ENCODE measurements around the gene FBXO42. TPM values are rescaled to one million over a fixed set of nuclear protein-coding genes. Genes with fewer than 3 reads are reported as not detected.

FBXO42 gene
- total RNA-seq, 1 donor from 2014 or later = 25.6 TPM

- H3K27ac Mint-ChIP-seq (ENCODE audit: unreplicated experiment) = no peak overlapping the region
- H3K27me3 Mint-ChIP-seq (ENCODE audit: low read depth, unreplicated experiment) = no peaks in the 10 kb centered on the region
- H3K9me3 ChIP-seq (ENCODE audit: insufficient read depth, low read depth, low read length) = no peaks in the 10 kb centered on the region
- no peak overlapping the region for H3K4me2 ChIP-seq (ENCODE audit: low read length)
- H3K36me3 Mint-ChIP-seq (ENCODE audit: low read depth, unreplicated experiment) = no peaks in the 10 kb centered on the region
- H3K36me3 ChIP-seq (ENCODE audit: insufficient read depth, low read length) = no peaks in the 10 kb centered on the region
- DNase-seq (ENCODE audit: low read depth) (no peak), FAIRE-seq (no peak)
- H3K27ac ChIP-seq (ENCODE audit: low read depth, low read length) = no peak overlapping the region
- peaks cover 59% of the 10 kb centered on the region for H4K20me1 ChIP-seq (ENCODE audit: insufficient read depth, low read length)
- no peak overlapping the region for H3K4me3 ChIP-seq (ENCODE audit: insufficient read depth, low read depth, low read length)
- no peak overlapping the region for H3K9ac ChIP-seq (ENCODE audit: low read length)
- TF ChIP-seq CTCF (IDR thresholded peaks at IDR 0.05; ENCODE audit: insufficient read depth, low read depth, low read length) (no peak), EZH2 (IDR thresholded peaks at IDR 0.05; ENCODE audit: insufficient read depth, low read length) (no peak)
- no peaks in the 10 kb centered on the region for H3K27me3 ChIP-seq (ENCODE audit: insufficient read depth, low read length)
- H3K4me1 ChIP-seq (ENCODE audit: insufficient read depth, low read length) = no peaks in the 10 kb centered on the region
- H3K4me1 Mint-ChIP-seq (ENCODE audit: low read depth, unreplicated experiment) = peaks cover 8% of the 10 kb centered on the region
- no peak overlapping the region for H3K4me3 Mint-ChIP-seq (ENCODE audit: unreplicated experiment)
- H3K79me2 ChIP-seq (ENCODE audit: insufficient read depth, low read length) = peaks cover 92% of the 10 kb centered on the region
- H3K9me3 Mint-ChIP-seq (ENCODE audit: unreplicated experiment) = no peaks in the 10 kb centered on the region
- H2AFZ ChIP-seq (ENCODE audit: low read depth, low read length) = no peak overlapping the region
Measured at GRCh38 chr1:16340673-16341072, 11.6 kb downstream of the FBXO42 start.

GRCh38 chr1:16338961-16339360, 13.3 kb downstream of the FBXO42 start:
- no peak for TF ChIP-seq CTCF (IDR thresholded peaks at IDR 0.05; ENCODE audit: insufficient read depth, low read depth, low read length)
- TF ChIP-seq EZH2 (IDR thresholded peaks at IDR 0.05; ENCODE audit: insufficient read depth, low read length) = no peak
- H3K27me3 Mint-ChIP-seq (ENCODE audit: low read depth, unreplicated experiment) = no peaks in the 10 kb centered on the region
- no peak for FAIRE-seq
- H3K4me1 Mint-ChIP-seq (ENCODE audit: low read depth, unreplicated experiment) = peaks cover 10% of the 10 kb centered on the region
- Histone ChIP-seq H3K9ac (ENCODE audit: low read length) (no peak overlapping the region), H3K4me2 (ENCODE audit: low read length) (peak overlapping the region; percentile 22), H3K9me3 (ENCODE audit: insufficient read depth, low read depth, low read length) (no peaks in the 10 kb centered on the region), H3K27me3 (ENCODE audit: insufficient read depth, low read length) (no peaks in the 10 kb centered on the region), H4K20me1 (ENCODE audit: insufficient read depth, low read length) (peaks cover 73% of the 10 kb centered on the region), H3K4me3 (ENCODE audit: insufficient read depth, low read depth, low read length) (no peak overlapping the region), H3K27ac (ENCODE audit: low read depth, low read length) (no peak overlapping the region), H2AFZ (ENCODE audit: low read depth, low read length) (no peak overlapping the region), H3K79me2 (ENCODE audit: insufficient read depth, low read length) (peaks cover 92% of the 10 kb centered on the region), H3K4me1 (ENCODE audit: insufficient read depth, low read length) (no peaks in the 10 kb centered on the region), H3K36me3 (ENCODE audit: insufficient read depth, low read length) (no peaks in the 10 kb centered on the region)
- peak overlapping the region; percentile 3 for H3K27ac Mint-ChIP-seq (ENCODE audit: unreplicated experiment)
- H3K9me3 Mint-ChIP-seq (ENCODE audit: unreplicated experiment) = no peaks in the 10 kb centered on the region
- no peaks in the 10 kb centered on the region for H3K36me3 Mint-ChIP-seq (ENCODE audit: low read depth, unreplicated experiment)
- no peak overlapping the region for H3K4me3 Mint-ChIP-seq (ENCODE audit: unreplicated experiment)
- DNase-seq (ENCODE audit: low read depth) = peak; percentile 46

GRCh38 chr1:16334655-16335340, 17.5 kb downstream of the FBXO42 start:
- Mint-ChIP-seq H3K4me3 (ENCODE audit: unreplicated experiment) (no peak overlapping the region), H3K4me1 (ENCODE audit: low read depth, unreplicated experiment) (peaks cover 10% of the 10 kb centered on the region), H3K27ac (ENCODE audit: unreplicated experiment) (no peak overlapping the region), H3K9me3 (ENCODE audit: unreplicated experiment) (no peaks in the 10 kb centered on the region), H3K27me3 (ENCODE audit: low read depth, unreplicated experiment) (no peaks in the 10 kb centered on the region), H3K36me3 (ENCODE audit: low read depth, unreplicated experiment) (peaks cover 2% of the 10 kb centered on the region)
- no peak overlapping the region for H3K9ac ChIP-seq (ENCODE audit: low read length)
- DNase-seq (ENCODE audit: low read depth) = no peak
- no peak overlapping the region for H3K4me2 ChIP-seq (ENCODE audit: low read length)
- H3K79me2 ChIP-seq (ENCODE audit: insufficient read depth, low read length) = peaks cover 87% of the 10 kb centered on the region
- H3K27ac ChIP-seq (ENCODE audit: low read depth, low read length) = no peak overlapping the region
- peaks cover 71% of the 10 kb centered on the region for H4K20me1 ChIP-seq (ENCODE audit: insufficient read depth, low read length)
- H3K9me3 ChIP-seq (ENCODE audit: insufficient read depth, low read depth, low read length) = no peaks in the 10 kb centered on the region
- no peaks in the 10 kb centered on the region for H3K27me3 ChIP-seq (ENCODE audit: insufficient read depth, low read length)
- FAIRE-seq = no peak
- no peak overlapping the region for H2AFZ ChIP-seq (ENCODE audit: low read depth, low read length)
- no peaks in the 10 kb centered on the region for H3K4me1 ChIP-seq (ENCODE audit: insufficient read depth, low read length)
- TF ChIP-seq EZH2 (IDR thresholded peaks at IDR 0.05; ENCODE audit: insufficient read depth, low read length) = no peak
- TF ChIP-seq CTCF (IDR thresholded peaks at IDR 0.05; ENCODE audit: insufficient read depth, low read depth, low read length) = no peak
- no peak overlapping the region for H3K4me3 ChIP-seq (ENCODE audit: insufficient read depth, low read depth, low read length)
- no peaks in the 10 kb centered on the region for H3K36me3 ChIP-seq (ENCODE audit: insufficient read depth, low read length)

All from astrocyte (in vitro differentiated cells and primary cell).